Left cardiac atrium (tissue), 4 donors: ENCODE measurements around the gene DNAJC30. TPM values are rescaled to one million over a fixed set of nuclear protein-coding genes. Genes with fewer than 3 reads are reported as not detected.
A peak's percentile ranks its signal among the peaks of the same experiment; 100 is the strongest.
"Not testable (repeated sequence)": the region's sequence is repeated elsewhere in the genome, so short reads cannot be mapped to it uniquely, and the experiment has no call there.

Experiments used
- ATAC-seq, 2 donors: fragments of 200-7000 bp; cut with Tn5 transposase; one replicate each; pipeline ENCODE4 v1.9.1; 2020; ENCODE audit warnings: mild to moderate bottlenecking in 2 of 2, moderate library complexity in 2 of 2
- DNase-seq: peaks from one replicate; pipeline ENCODE4 v3.0.0-alpha.2; 2020
- intact Hi-C, 2 donors: fragments of 100-400 bp; cut with DNase I; formaldehyde crosslinking; loops; one replicate each; pipeline versions ENCODE4 v1.14.1 to v1.15.1; 2022 to 2023
- total RNA-seq, 2 donors: library from RNA; stranded (reverse); fragmentation: NEBNext Ultra II Directional; extraction: Animal tissue kit (Norgen Biotek cat#: 25700); gene quantifications; one replicate each; pipeline ENCODE4 v1.2.1, GENCODE V29; 2021
- donor health status: DM: no; HTN: yes; CAD: no.
- donor health status: DM: no; HTN: yes; CAD: no; lungs with severe emphysema.
- donor health status: DM: yes; HTN: yes; CAD: no.
- donor health status: Dilated cardiomyopathy.

DNAJC30 gene
- total RNA-seq, 2 donors from 2014 or later, result 13.6 to 14.3 TPM

DNA sequence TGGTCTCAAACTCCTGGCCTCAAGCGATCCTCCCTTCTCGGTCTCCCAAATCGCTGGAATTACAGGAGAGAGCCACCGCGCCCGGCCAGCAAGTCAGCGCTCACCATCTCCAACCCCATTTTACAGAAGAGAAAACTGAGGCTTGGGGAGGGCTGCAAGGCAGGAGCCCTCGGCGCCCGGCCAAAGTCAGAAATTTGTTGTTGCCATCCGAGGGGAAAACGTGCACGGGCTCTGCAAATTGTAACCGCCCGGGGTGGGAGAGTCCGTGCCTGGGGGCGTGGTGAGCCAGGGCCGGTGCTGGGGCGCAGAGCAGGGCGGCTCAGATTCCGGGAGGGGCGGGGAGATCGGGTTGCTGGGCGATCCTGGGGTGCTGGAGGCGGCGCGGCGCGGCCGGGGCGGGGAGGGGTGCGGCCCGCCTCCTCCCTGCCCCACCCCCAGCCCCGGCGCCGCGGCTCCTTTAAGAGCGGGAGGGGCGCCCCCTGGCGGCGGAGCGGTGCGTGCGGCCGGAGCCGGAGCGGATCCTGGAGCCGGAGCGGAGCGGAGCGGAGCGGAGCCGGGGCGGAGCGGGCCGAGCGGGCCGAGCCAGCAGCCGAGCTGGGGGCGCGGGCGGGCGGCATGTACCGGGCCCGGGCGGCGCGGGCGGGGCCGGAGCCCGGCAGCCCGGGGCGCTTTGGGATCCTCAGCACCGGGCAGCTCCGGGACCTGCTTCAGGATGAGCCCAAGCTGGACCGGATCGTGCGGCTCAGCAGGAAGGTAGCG lies 15.7 kb downstream of the DNAJC30 start, which contains the start of gene VPS37D:
VPS37D (plus strand) TSS at position 488 of the 759 bp plus-strand sequence; CDS start at position 616, 128 bp downstream.
- DNase-seq, result peak; percentile 92
- intact Hi-C loops, result loop anchor here in 1 of 2 donors (5.0 kb wide), 2 partner anchors 45 to 60 kb away; partner anchors contain the start of gene MLXIPL
- ATAC-seq, result peak; percentile 96

- intact Hi-C loops, result no loop called here
These were observed 20.2 kb downstream of the DNAJC30 start for GRCh38 chr7:73663033-73663432.

GRCh38 chr7:73660594-73660993 lies 22.7 kb downstream of the DNAJC30 start:
- intact Hi-C loops, DNase-seq, ATAC-seq: not testable (repeated sequence)

More at GRCh38 chr7:73663033-73663432, 20.2 kb downstream of the DNAJC30 start:
- ATAC-seq (no peak), DNase-seq (no peak)

DNA sequence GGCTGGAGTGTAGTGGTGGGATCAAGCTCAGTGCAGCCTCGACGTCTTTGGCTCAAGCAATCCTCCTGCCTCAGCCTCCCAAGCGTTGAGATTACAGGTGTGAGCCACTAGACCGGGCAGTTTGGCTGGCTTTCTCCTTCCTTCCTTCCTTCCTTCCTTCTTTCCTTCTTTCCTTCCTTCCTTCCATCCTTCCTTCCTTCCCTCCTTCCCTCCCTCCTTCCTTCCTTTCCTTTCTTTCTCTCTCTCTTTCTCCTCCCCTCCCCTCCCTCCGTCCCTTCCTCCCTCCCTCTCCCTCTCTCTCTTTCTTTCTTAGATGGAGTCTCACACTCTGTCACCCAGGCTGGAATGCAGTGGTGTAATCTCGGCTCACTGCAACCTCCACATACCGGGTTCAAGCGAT lies 23.3 kb downstream of the DNAJC30 start:
- ATAC-seq (no peak), DNase-seq (no peak)
- intact Hi-C loops, result no loop called here

DNA sequence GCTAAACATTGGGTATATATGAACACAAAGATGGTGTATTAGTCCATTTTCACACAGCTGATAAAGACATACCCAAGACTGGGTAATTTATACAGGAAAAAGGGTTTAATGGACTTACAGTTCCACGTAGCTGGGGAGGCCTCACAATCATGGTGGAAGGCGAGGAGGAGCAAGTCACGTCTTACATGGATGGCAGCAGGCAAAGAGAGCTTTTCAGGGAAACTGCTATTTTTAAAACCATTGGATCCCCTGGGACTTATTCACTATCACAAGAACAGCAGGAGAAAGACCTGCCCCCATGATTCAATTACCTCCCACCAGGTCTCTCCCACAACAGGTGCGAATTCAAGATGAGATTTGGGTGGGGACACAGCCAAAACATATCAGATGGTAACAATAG lies 27.9 kb downstream of the DNAJC30 start:
- DNase-seq, intact Hi-C loops, ATAC-seq: not testable (repeated sequence)

DNA sequence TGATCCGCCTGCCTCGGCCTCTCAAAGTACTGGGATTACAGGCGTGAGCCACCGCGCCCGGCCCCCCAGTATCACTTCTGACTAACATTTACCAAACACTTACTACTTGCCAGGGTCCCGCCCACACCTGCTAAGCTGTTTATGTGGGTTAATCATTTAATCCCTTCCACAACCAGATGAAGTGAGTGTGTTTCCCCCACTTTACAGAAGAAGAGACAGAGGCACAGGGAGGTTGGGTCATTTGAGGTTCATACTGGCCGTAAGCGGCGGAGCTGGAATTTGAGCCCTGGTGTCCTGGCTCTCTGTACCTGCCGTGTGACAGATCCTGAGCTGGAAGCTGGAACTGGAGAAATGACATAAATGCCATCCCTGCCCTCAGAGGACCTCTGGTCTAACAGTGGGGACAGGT lies 30.7 kb downstream of the DNAJC30 start:
- ATAC-seq (no peak), DNase-seq (no peak)
- intact Hi-C loops, result no loop called here

GRCh38 chr7:73650524-73650923 lies 32.7 kb downstream of the DNAJC30 start:
- intact Hi-C loops, result no loop called here
- no peak for ATAC-seq

GRCh38 chr7:73649576-73649975 lies 33.7 kb downstream of the DNAJC30 start:
- intact Hi-C loops, result no loop called here
- ATAC-seq (no peak), DNase-seq (no peak)

More at GRCh38 chr7:73650524-73650923, 32.7 kb downstream of the DNAJC30 start:
- DNase-seq, result no peak

DNA sequence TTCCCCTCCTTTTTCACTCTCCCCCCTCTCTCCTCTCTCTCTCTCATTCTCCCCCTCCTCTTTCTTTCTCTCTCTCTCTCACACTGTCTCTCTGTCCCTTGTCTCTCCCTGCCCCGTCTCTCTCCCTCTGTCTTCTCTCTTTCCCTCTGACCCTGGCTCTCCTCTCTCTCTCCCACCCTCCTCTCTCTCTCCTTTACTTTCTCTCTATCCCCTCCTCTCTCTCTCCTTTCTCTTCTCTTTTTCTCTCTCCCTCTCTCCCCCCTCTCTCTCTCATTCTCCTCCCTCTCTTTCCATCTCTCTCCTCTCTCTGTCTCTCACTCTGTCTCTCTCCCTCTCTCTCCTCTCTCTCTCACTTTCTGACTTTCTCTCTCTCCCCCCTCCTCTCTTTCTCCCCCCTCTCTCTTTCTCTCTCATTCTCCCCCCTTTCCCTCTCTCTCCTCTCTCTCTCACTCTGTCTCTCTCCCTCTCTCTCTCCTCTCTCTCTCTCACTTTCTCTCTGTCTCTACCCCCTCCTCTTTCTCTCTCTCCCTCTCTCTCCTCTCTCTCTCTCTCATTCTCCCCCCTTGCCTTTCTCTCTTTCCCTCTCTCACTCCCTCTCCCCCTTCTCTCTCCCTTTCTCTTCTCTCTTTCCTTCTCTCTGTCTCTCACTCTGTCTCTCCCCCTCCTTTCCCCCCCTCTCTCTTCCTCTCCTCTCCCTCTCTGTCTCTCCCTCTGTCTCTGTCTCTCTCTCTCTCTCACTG lies 34.5 kb downstream of the DNAJC30 start:
- ATAC-seq (no peak), DNase-seq (no peak)
- intact Hi-C loops, result no loop called here

- DNase-seq, result no peak
- ATAC-seq, result peak; percentile 57 to 91
- intact Hi-C loops, result no loop called here
These were observed 35.3 kb downstream of the DNAJC30 start for GRCh38 chr7:73647725-73648592.

DNA sequence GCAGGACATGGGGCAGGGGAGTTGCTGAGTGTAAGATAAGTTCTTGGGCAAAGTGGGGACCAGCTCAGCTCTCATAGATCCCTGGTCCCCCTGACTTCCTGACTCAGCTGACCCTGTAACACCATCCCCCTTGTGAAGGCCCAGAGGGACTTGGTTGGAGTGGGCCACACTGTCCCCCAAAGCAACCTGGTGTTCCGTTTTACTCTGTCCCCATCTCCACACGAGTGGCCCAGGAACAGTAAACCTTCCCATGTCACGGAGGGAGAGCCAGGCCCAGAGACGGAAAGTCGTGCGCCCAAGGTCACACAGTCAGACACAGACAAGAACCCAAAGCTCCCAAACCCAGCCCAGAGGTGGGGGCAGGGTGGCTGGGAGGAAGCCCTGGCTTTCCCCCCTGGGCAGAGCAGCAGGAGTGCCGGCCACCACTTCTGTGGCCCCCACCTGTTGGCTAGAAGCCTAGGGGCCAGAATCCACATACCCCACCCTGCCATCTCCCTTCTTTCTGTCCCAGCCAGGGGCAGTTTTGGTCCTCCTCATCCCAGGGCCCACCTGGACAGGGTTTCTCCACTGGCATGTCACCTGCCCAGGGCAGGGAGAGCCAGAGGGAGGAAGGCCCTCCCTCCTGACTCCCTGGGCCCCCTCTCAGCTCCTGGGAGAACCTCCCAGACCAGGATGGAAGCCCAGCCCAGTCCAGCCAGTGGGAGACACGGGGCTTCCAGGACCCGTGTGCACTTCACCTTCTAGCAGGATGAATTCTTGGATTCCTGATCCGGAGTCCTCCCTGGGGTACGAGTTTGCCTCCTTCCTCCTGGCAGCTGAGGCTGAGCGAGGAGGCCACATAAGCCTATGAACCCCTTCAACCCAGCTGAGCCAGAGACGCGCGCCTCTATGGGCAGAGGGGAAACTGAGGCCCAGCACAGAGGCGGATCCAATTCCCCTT lies 36.2 kb downstream of the DNAJC30 start:
- intact Hi-C loops, result no loop called here
- ATAC-seq (no peak), DNase-seq (no peak)

DNA sequence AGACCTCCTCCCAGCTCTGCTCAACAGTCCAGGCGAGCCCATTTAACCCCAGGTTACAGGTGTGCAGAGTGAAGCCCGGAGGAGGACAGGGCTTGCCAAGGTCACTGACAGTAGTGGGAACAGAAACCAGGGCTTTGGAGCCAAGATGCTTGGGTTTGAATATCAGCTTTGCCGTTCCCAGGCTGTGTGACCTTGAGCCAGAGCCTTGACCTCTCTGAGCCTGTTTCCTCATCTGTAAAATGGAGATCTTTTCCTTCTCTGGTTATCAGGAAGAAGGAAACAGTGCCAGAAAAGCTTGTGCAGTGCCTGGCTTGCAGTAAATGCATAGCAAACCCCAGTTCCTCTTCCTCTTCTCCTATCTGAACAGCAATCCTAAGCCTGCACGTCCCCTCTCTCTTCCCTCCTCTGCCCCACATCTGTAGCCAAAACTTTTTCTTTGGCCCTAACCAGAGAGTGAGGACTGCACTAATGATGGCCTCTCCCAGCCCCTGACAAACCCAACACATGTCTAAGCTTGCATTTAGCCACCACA lies 37.5 kb downstream of the DNAJC30 start:
- no peak for DNase-seq
- intact Hi-C loops, result no loop called here
- ATAC-seq, result no peak

DNA sequence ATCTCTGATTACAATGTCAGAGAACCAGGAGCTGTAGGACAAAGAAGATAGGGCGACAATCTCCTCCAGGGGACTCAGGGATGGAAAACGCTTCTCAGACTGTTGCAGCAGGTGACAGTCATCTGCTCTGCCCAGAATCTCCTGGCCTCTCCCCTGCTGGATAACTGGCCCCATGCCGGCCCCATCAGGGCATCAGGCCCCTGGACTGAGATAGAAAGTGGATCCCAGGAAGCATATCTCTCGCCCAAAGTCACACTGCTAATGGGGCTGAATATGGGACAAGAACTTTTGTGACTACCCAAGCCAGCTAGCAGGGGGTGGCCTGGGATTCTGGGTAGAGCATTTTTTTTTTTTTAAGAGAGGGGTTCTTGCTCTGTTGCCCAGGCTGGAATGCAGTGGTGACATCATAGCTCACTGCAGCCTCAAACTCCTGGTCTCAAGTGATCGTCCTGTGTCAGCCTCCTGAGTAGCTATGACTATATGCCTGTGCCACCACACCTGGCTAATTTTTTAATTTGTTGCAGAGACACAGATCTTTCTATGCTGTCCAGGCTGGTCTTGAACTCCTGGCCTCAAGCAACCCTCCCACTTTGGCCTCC lies 38.5 kb downstream of the DNAJC30 start:
- ATAC-seq (no peak), DNase-seq (no peak)
- intact Hi-C loops, result no loop called here

GRCh38 chr7:73642834-73643233 lies 40.4 kb downstream of the DNAJC30 start:
- ATAC-seq (no peak), DNase-seq (no peak)
- intact Hi-C loops, result no loop called here

- intact Hi-C loops, result no loop called here
- ATAC-seq (no peak), DNase-seq (no peak)
These were observed 44.3 kb downstream of the DNAJC30 start for GRCh38 chr7:73638911-73639310.

DNA sequence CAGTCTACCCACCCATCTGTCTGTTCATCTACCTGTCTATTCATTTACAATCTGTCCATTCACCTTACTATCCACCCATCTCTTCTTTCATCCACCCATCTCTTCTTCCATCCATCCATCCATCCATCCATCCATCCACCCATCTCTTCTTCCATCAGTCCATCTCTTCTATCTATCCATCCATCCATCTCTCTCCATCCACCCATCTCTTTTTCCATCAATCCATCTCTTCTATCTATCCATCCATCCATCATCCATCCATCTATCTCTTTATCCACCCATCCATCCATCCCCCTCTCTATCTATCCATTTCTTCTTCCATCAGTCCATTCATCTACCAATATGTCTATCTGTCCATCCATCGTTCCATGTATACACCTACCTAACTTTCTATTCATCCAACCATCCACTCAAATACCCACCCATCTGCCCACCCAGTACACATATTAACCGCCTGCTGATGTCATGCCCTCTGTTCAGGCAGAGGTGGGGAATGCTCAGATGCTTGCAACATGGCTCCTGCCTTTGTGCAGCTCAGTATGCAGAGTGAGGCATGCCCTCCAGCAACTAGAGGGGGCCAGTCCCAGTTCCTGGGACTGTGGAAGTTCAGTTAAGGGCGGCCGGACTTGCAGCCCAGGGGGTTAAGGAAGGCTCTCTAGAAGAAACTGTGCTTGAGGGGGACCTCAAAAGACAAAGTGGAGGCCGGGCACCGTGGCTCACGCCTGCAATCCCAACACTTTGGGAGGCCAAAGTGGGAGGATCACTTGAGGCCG lies 47.6 kb downstream of the DNAJC30 start:
- DNase-seq (no peak), ATAC-seq (no peak)
- intact Hi-C loops, result no loop called here

GRCh38 chr7:73633844-73634243 lies 49.4 kb downstream of the DNAJC30 start:
- no peak for DNase-seq
- no peak for ATAC-seq
- intact Hi-C loops, result no loop called here
